GM23248 (cell line): ENCODE data around the gene CST4.
"Not testable (repeated sequence)": the region's sequence is repeated elsewhere in the genome, so short reads cannot be mapped to it uniquely, and the experiment has no call there.

Experiments used
- EZH2 ChIP-seq: fragments of 200-600 bp; sonication (generic); IDR thresholded peaks from 2 replicates; pipeline ENCODE4 v1.6.1; 2018; ENCODE audit warnings: antibody characterized with exemption, mild to moderate bottlenecking; ENCODE audit not compliant: insufficient read depth, poor library complexity, severe bottlenecking
- EZH2phosphoT487 ChIP-seq: fragments of 200-600 bp; sonication (generic); IDR thresholded peaks from 2 replicates; pipeline ENCODE4 v1.6.1; 2018; ENCODE audit warnings: antibody characterized with exemption, moderate library complexity, mild to moderate bottlenecking, low read depth; ENCODE audit not compliant: insufficient read depth

DNA sequence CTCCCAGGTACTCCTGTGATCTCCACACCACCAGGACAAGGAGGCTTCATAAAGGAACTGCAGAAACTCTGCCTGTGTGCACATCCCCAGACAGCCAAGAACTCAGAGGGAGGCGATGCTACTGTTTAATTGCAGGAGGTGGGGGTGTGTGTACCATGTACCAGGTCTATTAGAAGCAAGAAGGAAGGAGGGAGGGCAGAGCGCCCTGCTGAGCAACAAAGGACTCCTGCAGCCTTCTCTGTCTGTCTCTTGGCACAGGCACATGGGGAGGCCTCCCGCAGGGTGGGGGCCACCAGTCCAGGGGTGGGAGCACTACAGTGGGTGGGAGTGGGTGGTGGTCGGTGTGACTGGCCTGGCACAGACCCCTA lies 3.3 kb downstream of the CST4 start:
- not testable (repeated sequence) for TF ChIP-seq EZH2, EZH2phosphoT487
